Measurements from ENCODE around the gene ADAMTS15. TPM values are rescaled to one million over a fixed set of nuclear protein-coding genes. Genes with fewer than 3 reads are reported as not detected.

Gene ADAMTS15
- total RNA-seq, 1 donor from 2014 or later: 13.8 TPM

GRCh38 chr11:130524132-130524790, 75.8 kb downstream of the ADAMTS15 start:
- DNase-seq (ENCODE audit: low read depth): no peak
- H3K9ac ChIP-seq (ENCODE audit: low read length): no peak overlapping the region
- Mint-ChIP-seq H3K4me3 (ENCODE audit: unreplicated experiment) (no peak overlapping the region), H3K9me3 (ENCODE audit: unreplicated experiment) (no peaks in the 10 kb centered on the region), H3K36me3 (ENCODE audit: low read depth, unreplicated experiment) (no peaks in the 10 kb centered on the region), H3K27me3 (ENCODE audit: low read depth, unreplicated experiment) (no peaks in the 10 kb centered on the region), H3K27ac (ENCODE audit: unreplicated experiment) (no peak overlapping the region), H3K4me1 (ENCODE audit: low read depth, unreplicated experiment) (peaks cover 43% of the 10 kb centered on the region)
- no peaks in the 10 kb centered on the region for H3K9me3 ChIP-seq (ENCODE audit: insufficient read depth, low read depth, low read length)
- no peaks in the 10 kb centered on the region for H3K27me3 ChIP-seq (ENCODE audit: insufficient read depth, low read length)
- peak overlapping the region; percentile 50 for H3K4me2 ChIP-seq (ENCODE audit: low read length)
- H4K20me1 ChIP-seq (ENCODE audit: insufficient read depth, low read length): no peaks in the 10 kb centered on the region
- no peaks in the 10 kb centered on the region for H3K36me3 ChIP-seq (ENCODE audit: insufficient read depth, low read length)
- TF ChIP-seq CTCF (IDR thresholded peaks at IDR 0.05; ENCODE audit: insufficient read depth, low read depth, low read length) (no peak), EZH2 (IDR thresholded peaks at IDR 0.05; ENCODE audit: insufficient read depth, low read length) (no peak)
- FAIRE-seq: no peak
- H3K4me1 ChIP-seq (ENCODE audit: insufficient read depth, low read length): peaks cover 44% of the 10 kb centered on the region
- peak overlapping the region; percentile 72 for H3K27ac ChIP-seq (ENCODE audit: low read depth, low read length)
- H2AFZ ChIP-seq (ENCODE audit: low read depth, low read length): no peak overlapping the region
- H3K79me2 ChIP-seq (ENCODE audit: insufficient read depth, low read length): no peaks in the 10 kb centered on the region
- no peak overlapping the region for H3K4me3 ChIP-seq (ENCODE audit: insufficient read depth, low read depth, low read length)

- H3K27me3 ChIP-seq (ENCODE audit: insufficient read depth, low read length): no peaks in the 10 kb centered on the region
- Mint-ChIP-seq H3K4me1 (ENCODE audit: low read depth, unreplicated experiment) (peaks cover 43% of the 10 kb centered on the region), H3K4me3 (ENCODE audit: unreplicated experiment) (no peak overlapping the region), H3K27ac (ENCODE audit: unreplicated experiment) (no peak overlapping the region), H3K36me3 (ENCODE audit: low read depth, unreplicated experiment) (no peaks in the 10 kb centered on the region), H3K9me3 (ENCODE audit: unreplicated experiment) (no peaks in the 10 kb centered on the region), H3K27me3 (ENCODE audit: low read depth, unreplicated experiment) (no peaks in the 10 kb centered on the region)
- H3K27ac ChIP-seq (ENCODE audit: low read depth, low read length): no peak overlapping the region
- no peak for DNase-seq (ENCODE audit: low read depth)
- H3K4me1 ChIP-seq (ENCODE audit: insufficient read depth, low read length): peaks cover 44% of the 10 kb centered on the region
- no peaks in the 10 kb centered on the region for H4K20me1 ChIP-seq (ENCODE audit: insufficient read depth, low read length)
- H3K4me3 ChIP-seq (ENCODE audit: insufficient read depth, low read depth, low read length): no peak overlapping the region
- no peak overlapping the region for H3K4me2 ChIP-seq (ENCODE audit: low read length)
- H3K36me3 ChIP-seq (ENCODE audit: insufficient read depth, low read length): no peaks in the 10 kb centered on the region
- H3K79me2 ChIP-seq (ENCODE audit: insufficient read depth, low read length): no peaks in the 10 kb centered on the region
- no peak overlapping the region for H2AFZ ChIP-seq (ENCODE audit: low read depth, low read length)
- no peak overlapping the region for H3K9ac ChIP-seq (ENCODE audit: low read length)
- TF ChIP-seq CTCF (IDR thresholded peaks at IDR 0.05; ENCODE audit: insufficient read depth, low read depth, low read length): no peak
- no peak for TF ChIP-seq EZH2 (IDR thresholded peaks at IDR 0.05; ENCODE audit: insufficient read depth, low read length)
- no peak for FAIRE-seq
- H3K9me3 ChIP-seq (ENCODE audit: insufficient read depth, low read depth, low read length): no peaks in the 10 kb centered on the region
Observed at GRCh38 chr11:130525307-130525706, 76.9 kb downstream of the ADAMTS15 start.

Other genes starting within 250 kb of the ADAMTS15 start
- gene ZBTB44, start 133.7 kb upstream of the ADAMTS15 start, total RNA-seq: 25.3 and 26.2 TPM in 2 replicates
- 0.17 and 0.20 TPM in 2 replicates for gene ADAMTS8, start 20.0 kb upstream of the ADAMTS15 start, total RNA-seq